Measurements from ENCODE around the gene VEPH1.

VEPH1 gene

GRCh38 chr3:157463816-157464215 lies 39.4 kb downstream of the VEPH1 start:
- Histone ChIP-seq H3K4me1 (ENCODE audit: control insufficient read depth, insufficient read depth, low read length, poor library complexity, severe bottlenecking) (no peaks in the 10 kb centered on the region), H3K27me3 (replicated peaks; ENCODE audit: control insufficient read depth, insufficient read depth, low read length, poor library complexity, severe bottlenecking) (no peaks in the 10 kb centered on the region), H3K27ac (ENCODE audit: insufficient read depth, low read length, poor library complexity, severe bottlenecking) (no peak overlapping the region), H3K4me3 (ENCODE audit: insufficient read depth, low read depth, low read length, poor library complexity, severe bottlenecking) (no peak overlapping the region), H3K9me3 (ENCODE audit: control insufficient read depth, low read length) (no peaks in the 10 kb centered on the region), H3K36me3 (ENCODE audit: control insufficient read depth, insufficient read depth, low read length) (no peaks in the 10 kb centered on the region)
- no peak for DNase-seq

- no peaks in the 10 kb centered on the region for H3K36me3 ChIP-seq (ENCODE audit: control insufficient read depth, insufficient read depth, low read length)
- H3K4me3 ChIP-seq (ENCODE audit: insufficient read depth, low read depth, low read length, poor library complexity, severe bottlenecking) = no peak overlapping the region
- no peaks in the 10 kb centered on the region for H3K4me1 ChIP-seq (ENCODE audit: control insufficient read depth, insufficient read depth, low read length, poor library complexity, severe bottlenecking)
- no peak overlapping the region for H3K27ac ChIP-seq (ENCODE audit: insufficient read depth, low read length, poor library complexity, severe bottlenecking)
- no peaks in the 10 kb centered on the region for H3K27me3 ChIP-seq (replicated peaks; ENCODE audit: control insufficient read depth, insufficient read depth, low read length, poor library complexity, severe bottlenecking)
- no peak for DNase-seq
- H3K9me3 ChIP-seq (ENCODE audit: control insufficient read depth, low read length) = no peaks in the 10 kb centered on the region
Measured at GRCh38 chr3:157460253-157460652, 43.0 kb downstream of the VEPH1 start.

DNA sequence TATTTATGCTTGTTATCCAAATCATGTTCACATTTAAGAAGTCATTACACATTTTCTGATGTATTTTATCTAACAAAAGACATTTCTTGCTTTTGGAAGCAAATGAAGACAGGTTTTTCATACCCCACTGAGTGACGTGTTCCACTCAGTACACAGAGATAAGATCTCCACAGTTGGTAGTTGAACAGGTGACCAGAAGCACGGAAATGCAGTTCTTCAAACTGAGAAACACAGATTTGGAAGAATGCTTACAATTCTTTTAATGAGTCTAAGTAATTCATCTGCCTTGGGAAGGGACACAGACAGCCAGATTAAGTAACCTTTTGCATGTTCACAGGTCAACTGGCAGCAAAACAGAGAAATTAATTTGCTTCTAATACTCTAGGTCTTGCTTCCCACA lies 43.5 kb downstream of the VEPH1 start:
- no peaks in the 10 kb centered on the region for H3K27me3 ChIP-seq (replicated peaks; ENCODE audit: control insufficient read depth, insufficient read depth, low read length, poor library complexity, severe bottlenecking)
- no peak overlapping the region for H3K27ac ChIP-seq (ENCODE audit: insufficient read depth, low read length, poor library complexity, severe bottlenecking)
- no peak overlapping the region for H3K4me3 ChIP-seq (ENCODE audit: insufficient read depth, low read depth, low read length, poor library complexity, severe bottlenecking)

DNA sequence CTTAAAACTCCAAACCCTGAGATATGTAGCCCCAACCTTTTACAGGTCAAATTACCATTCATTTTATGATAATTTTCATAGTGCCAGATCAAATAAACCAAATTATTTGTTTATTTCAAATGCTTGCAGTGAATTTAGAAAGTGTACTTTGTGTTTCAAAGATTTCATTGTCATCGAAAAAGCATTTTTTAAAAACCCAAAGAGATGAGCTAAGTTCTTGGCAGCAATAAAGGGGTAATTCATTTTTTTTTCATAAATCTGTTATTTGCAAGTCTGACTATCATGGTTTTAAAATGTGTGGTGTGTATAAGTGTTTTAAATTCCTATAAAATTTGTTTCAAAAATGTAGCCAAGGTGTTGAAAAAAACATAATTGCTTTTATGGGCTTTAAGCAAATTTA lies 49.4 kb downstream of the VEPH1 start:
- Histone ChIP-seq H3K4me1 (ENCODE audit: control insufficient read depth, insufficient read depth, low read length, poor library complexity, severe bottlenecking) (no peaks in the 10 kb centered on the region), H3K27me3 (replicated peaks; ENCODE audit: control insufficient read depth, insufficient read depth, low read length, poor library complexity, severe bottlenecking) (no peaks in the 10 kb centered on the region), H3K9me3 (ENCODE audit: control insufficient read depth, low read length) (no peaks in the 10 kb centered on the region), H3K27ac (ENCODE audit: insufficient read depth, low read length, poor library complexity, severe bottlenecking) (no peak overlapping the region), H3K36me3 (ENCODE audit: control insufficient read depth, insufficient read depth, low read length) (no peaks in the 10 kb centered on the region), H3K4me3 (ENCODE audit: insufficient read depth, low read depth, low read length, poor library complexity, severe bottlenecking) (no peak overlapping the region)
- DNase-seq = no peak

More for the DNA sequence above, 43.5 kb downstream of the VEPH1 start:
- H3K36me3 ChIP-seq (ENCODE audit: control insufficient read depth, insufficient read depth, low read length) = no peaks in the 10 kb centered on the region
- no peaks in the 10 kb centered on the region for H3K4me1 ChIP-seq (ENCODE audit: control insufficient read depth, insufficient read depth, low read length, poor library complexity, severe bottlenecking)
- no peak for DNase-seq
- H3K9me3 ChIP-seq (ENCODE audit: control insufficient read depth, low read length) = no peaks in the 10 kb centered on the region

DNA sequence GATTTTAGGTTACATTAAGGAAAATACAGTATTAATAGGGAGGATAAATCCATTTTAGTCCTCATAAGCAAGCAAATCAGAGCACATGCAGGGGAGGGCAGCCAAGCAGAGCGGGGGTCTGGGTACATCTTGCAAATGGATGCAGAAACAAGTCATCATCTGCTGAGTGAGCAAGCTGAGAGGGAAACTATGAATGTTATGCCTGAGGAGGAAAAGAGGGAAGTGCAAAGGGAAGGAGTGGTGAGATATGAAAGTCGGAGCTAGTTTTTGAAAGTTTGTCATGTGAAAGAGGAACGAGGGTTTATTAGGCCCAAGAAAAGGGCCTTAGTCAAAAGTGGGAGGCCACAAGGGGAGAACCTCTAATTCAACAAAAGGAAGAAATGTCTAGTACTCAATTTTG lies 51.1 kb downstream of the VEPH1 start:
- H3K9me3 ChIP-seq (ENCODE audit: control insufficient read depth, low read length) = no peaks in the 10 kb centered on the region
- no peak overlapping the region for H3K27ac ChIP-seq (ENCODE audit: insufficient read depth, low read length, poor library complexity, severe bottlenecking)
- H3K36me3 ChIP-seq (ENCODE audit: control insufficient read depth, insufficient read depth, low read length) = no peaks in the 10 kb centered on the region
- H3K27me3 ChIP-seq (replicated peaks; ENCODE audit: control insufficient read depth, insufficient read depth, low read length, poor library complexity, severe bottlenecking) = no peaks in the 10 kb centered on the region
- H3K4me3 ChIP-seq (ENCODE audit: insufficient read depth, low read depth, low read length, poor library complexity, severe bottlenecking) = no peak overlapping the region
- H3K4me1 ChIP-seq (ENCODE audit: control insufficient read depth, insufficient read depth, low read length, poor library complexity, severe bottlenecking) = no peaks in the 10 kb centered on the region
- no peak for DNase-seq

DNA sequence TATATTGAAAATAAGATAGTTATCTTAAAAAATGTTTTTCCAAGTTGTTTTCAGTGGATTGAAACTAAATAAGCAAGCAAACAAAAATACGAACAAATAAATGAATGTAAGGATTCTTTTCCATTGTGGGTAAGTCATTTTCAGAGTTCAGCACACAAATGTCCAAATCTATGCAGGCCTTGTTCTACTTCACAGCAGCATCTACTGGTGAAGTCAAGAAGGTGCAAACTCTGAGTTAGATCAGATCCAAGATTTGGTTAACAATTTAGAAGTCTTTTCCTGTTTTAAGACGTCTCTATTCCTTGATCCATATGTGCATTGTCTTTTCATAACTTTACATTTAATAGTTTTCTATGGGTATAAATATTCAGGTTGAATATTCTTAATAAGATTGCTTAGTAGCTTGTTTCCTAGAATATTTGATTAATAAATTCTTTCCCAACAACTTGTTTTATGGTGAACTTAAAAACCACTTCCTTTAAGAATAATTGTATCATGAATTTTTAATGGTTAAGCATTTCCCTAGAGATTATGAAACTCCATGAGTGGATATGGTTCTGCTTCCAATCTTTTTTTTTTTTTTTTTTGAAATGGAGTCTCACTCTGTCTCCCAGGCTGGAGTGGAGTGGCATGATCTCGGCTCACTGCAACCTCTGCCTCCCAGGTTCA lies 56.1 kb downstream of the VEPH1 start:
- no peaks in the 10 kb centered on the region for H3K9me3 ChIP-seq (ENCODE audit: control insufficient read depth, low read length)
- no peak for DNase-seq
- H3K27ac ChIP-seq (ENCODE audit: insufficient read depth, low read length, poor library complexity, severe bottlenecking) = no peak overlapping the region
- H3K4me1 ChIP-seq (ENCODE audit: control insufficient read depth, insufficient read depth, low read length, poor library complexity, severe bottlenecking) = no peaks in the 10 kb centered on the region
- no peak overlapping the region for H3K4me3 ChIP-seq (ENCODE audit: insufficient read depth, low read depth, low read length, poor library complexity, severe bottlenecking)
- H3K36me3 ChIP-seq (ENCODE audit: control insufficient read depth, insufficient read depth, low read length) = no peaks in the 10 kb centered on the region
- no peaks in the 10 kb centered on the region for H3K27me3 ChIP-seq (replicated peaks; ENCODE audit: control insufficient read depth, insufficient read depth, low read length, poor library complexity, severe bottlenecking)

GRCh38 chr3:157445857-157446256 lies 57.4 kb downstream of the VEPH1 start:
- Histone ChIP-seq H3K27me3 (replicated peaks; ENCODE audit: control insufficient read depth, insufficient read depth, low read length, poor library complexity, severe bottlenecking) (no peaks in the 10 kb centered on the region), H3K4me3 (ENCODE audit: insufficient read depth, low read depth, low read length, poor library complexity, severe bottlenecking) (no peak overlapping the region), H3K9me3 (ENCODE audit: control insufficient read depth, low read length) (no peaks in the 10 kb centered on the region), H3K4me1 (ENCODE audit: control insufficient read depth, insufficient read depth, low read length, poor library complexity, severe bottlenecking) (no peaks in the 10 kb centered on the region), H3K27ac (ENCODE audit: insufficient read depth, low read length, poor library complexity, severe bottlenecking) (no peak overlapping the region), H3K36me3 (ENCODE audit: control insufficient read depth, insufficient read depth, low read length) (no peaks in the 10 kb centered on the region)
- DNase-seq = no peak

DNA sequence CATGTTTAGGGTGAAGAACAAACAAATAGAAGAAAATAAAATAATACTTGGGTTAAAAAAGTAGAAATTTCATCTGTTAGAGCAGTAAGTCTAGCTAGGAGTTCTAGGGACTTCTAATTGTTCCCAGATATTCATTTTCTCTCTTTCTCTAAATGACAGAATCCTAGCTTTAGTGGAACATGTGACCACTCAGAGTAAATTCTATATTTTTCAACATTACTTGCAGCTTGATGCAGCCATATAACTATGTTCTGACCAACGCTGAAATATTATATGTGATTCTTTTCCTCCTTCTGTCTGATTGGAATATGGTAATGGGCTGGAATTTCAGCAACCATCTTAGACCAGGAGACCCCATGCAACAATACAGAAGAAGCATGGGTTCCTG lies 58.4 kb downstream of the VEPH1 start:
- Histone ChIP-seq H3K4me3 (ENCODE audit: insufficient read depth, low read depth, low read length, poor library complexity, severe bottlenecking) (no peak overlapping the region), H3K27ac (ENCODE audit: insufficient read depth, low read length, poor library complexity, severe bottlenecking) (no peak overlapping the region), H3K27me3 (replicated peaks; ENCODE audit: control insufficient read depth, insufficient read depth, low read length, poor library complexity, severe bottlenecking) (no peaks in the 10 kb centered on the region), H3K4me1 (ENCODE audit: control insufficient read depth, insufficient read depth, low read length, poor library complexity, severe bottlenecking) (no peaks in the 10 kb centered on the region), H3K36me3 (ENCODE audit: control insufficient read depth, insufficient read depth, low read length) (no peaks in the 10 kb centered on the region), H3K9me3 (ENCODE audit: control insufficient read depth, low read length) (no peaks in the 10 kb centered on the region)
- no peak for DNase-seq

DNA sequence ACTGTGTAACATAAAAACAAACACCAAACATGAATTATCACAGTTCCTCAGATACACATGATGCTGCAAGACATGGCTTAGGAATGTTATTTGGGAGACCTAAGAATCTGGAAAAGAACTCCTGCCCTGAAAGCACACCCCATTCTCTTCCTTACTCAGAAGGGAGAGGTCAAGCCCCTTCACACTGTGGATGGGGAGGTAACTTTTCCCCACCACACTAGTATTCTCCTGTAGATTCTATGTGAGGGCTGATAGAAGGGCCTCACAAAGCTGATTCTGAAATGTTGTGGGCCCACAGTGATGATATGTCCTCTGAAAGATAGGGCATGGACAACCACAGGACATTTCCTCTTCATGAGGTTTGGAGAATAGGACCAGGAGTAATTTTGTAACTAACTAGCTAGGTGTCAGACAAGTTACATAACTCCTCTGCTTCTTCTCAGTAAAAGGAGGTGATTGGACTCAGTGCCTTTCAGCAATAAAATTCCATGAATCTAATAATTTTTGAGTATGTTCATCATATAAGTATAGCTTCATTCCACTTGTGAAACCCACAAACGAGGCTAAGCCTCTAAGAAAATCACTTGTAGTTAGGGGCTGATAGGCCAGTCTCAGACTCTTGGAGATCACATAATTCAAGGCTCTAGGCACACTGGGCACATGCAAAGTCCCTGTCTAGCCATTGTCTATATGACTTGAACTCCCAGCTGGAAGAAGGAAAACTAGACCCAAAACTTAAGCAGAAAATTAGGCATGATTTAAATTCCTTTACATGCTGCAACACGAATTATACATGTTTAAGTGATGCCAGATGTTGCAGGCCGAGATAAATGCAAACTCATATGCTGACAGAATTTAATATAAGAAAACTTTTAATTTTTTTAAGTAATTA lies 59.1 kb downstream of the VEPH1 start:
- Histone ChIP-seq H3K4me3 (ENCODE audit: insufficient read depth, low read depth, low read length, poor library complexity, severe bottlenecking) (no peak overlapping the region), H3K27me3 (replicated peaks; ENCODE audit: control insufficient read depth, insufficient read depth, low read length, poor library complexity, severe bottlenecking) (no peaks in the 10 kb centered on the region), H3K9me3 (ENCODE audit: control insufficient read depth, low read length) (no peaks in the 10 kb centered on the region), H3K4me1 (ENCODE audit: control insufficient read depth, insufficient read depth, low read length, poor library complexity, severe bottlenecking) (no peaks in the 10 kb centered on the region), H3K36me3 (ENCODE audit: control insufficient read depth, insufficient read depth, low read length) (no peaks in the 10 kb centered on the region), H3K27ac (ENCODE audit: insufficient read depth, low read length, poor library complexity, severe bottlenecking) (no peak overlapping the region)
- DNase-seq = no peak

DNA sequence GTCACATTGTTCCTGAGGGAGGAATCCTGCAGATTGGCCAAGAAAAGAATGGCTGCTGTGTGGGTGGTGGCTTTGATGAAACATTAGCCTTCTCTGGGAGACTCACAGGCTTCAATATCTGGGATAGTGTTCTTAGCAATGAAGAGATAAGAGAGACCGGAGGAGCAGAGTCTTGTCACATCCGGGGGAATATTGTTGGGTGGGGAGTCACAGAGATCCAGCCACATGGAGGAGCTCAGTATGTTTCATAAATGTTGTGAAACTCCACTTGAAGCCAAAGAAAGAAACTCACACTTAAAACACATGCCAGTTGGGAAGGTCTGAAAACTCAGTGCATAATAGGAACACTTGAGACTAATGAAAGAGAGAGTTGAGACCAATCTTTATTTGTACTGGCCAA lies 60.5 kb downstream of the VEPH1 start:
- no peaks in the 10 kb centered on the region for H3K4me1 ChIP-seq (ENCODE audit: control insufficient read depth, insufficient read depth, low read length, poor library complexity, severe bottlenecking)

More for the DNA sequence above, 60.5 kb downstream of the VEPH1 start:
- no peaks in the 10 kb centered on the region for H3K9me3 ChIP-seq (ENCODE audit: control insufficient read depth, low read length)
- no peaks in the 10 kb centered on the region for H3K36me3 ChIP-seq (ENCODE audit: control insufficient read depth, insufficient read depth, low read length)
- no peak overlapping the region for H3K4me3 ChIP-seq (ENCODE audit: insufficient read depth, low read depth, low read length, poor library complexity, severe bottlenecking)
- peaks cover 3% of the 10 kb centered on the region for H3K27me3 ChIP-seq (replicated peaks; ENCODE audit: control insufficient read depth, insufficient read depth, low read length, poor library complexity, severe bottlenecking)
- DNase-seq = no peak
- H3K27ac ChIP-seq (ENCODE audit: insufficient read depth, low read length, poor library complexity, severe bottlenecking) = no peak overlapping the region

Measured in effector memory CD4-positive, alpha-beta T cell (primary cell).